ENCODE data around the gene DNAI7. TPM values are rescaled to one million over a fixed set of nuclear protein-coding genes. Genes with fewer than 3 reads are reported as not detected.

DNAI7 gene
- total and polyA plus RNA-seq, 2 of the 13 experiments (the other 11 are each of a cell fraction or from before 2014, with no cell fraction given): 0.04 to 0.25 TPM

GRCh38 chr12:25195056-25195971 is at the start of gene DNAI7, which contains the start of gene ETFRF1 (continued):
- TF ChIP-seq, protein P1, sequence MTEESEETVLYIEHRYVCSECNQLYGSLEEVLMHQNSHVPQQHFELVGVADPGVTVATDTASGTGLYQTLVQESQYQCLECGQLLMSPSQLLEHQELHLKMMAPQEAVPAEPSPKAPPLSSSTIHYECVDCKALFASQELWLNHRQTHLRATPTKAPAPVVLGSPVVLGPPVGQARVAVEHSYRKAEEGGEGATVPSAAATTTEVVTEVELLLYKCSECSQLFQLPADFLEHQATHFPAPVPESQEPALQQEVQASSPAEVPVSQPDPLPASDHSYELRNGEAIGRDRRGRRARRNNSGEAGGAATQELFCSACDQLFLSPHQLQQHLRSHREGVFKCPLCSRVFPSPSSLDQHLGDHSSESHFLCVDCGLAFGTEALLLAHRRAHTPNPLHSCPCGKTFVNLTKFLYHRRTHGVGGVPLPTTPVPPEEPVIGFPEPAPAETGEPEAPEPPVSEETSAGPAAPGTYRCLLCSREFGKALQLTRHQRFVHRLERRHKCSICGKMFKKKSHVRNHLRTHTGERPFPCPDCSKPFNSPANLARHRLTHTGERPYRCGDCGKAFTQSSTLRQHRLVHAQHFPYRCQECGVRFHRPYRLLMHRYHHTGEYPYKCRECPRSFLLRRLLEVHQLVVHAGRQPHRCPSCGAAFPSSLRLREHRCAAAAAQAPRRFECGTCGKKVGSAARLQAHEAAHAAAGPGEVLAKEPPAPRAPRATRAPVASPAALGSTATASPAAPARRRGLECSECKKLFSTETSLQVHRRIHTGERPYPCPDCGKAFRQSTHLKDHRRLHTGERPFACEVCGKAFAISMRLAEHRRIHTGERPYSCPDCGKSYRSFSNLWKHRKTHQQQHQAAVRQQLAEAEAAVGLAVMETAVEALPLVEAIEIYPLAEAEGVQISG (CRISPR knock-in tag; IDR thresholded peaks at IDR 0.05): peak; percentile 78
- TF ChIP-seq TAF1 (CRISPR knock-in tag; IDR thresholded peaks at IDR 0.05) (peak; percentile 83), ZSCAN12 (CRISPR knock-in tag; IDR thresholded peaks at IDR 0.05) (0 out of 2 replicates have a peak, but pooled peaks have one; percentile 15), IRF2 (CRISPR knock-in tag; IDR thresholded peaks at IDR 0.05) (peak; percentile 52; the same call in 1 of the 2 replicates), ZBTB4 (CRISPR knock-in tag; IDR thresholded peaks at IDR 0.05; ENCODE audit: borderline replicate concordance) (0 out of 2 replicates have a peak, but pooled peaks have one; percentile 42), FOXC1 (CRISPR knock-in tag; IDR thresholded peaks at IDR 0.05; ENCODE audit: borderline replicate concordance) (peak; percentile 29; the same call in 1 of the 2 replicates), RARA (CRISPR knock-in tag; IDR thresholded peaks at IDR 0.05) (peak; percentile 6; the same call in 1 of the 2 replicates), PAWR (CRISPR knock-in tag; IDR thresholded peaks at IDR 0.05; ENCODE audit: borderline replicate concordance) (no peak), KDM5A (IDR thresholded peaks at IDR 0.05; ENCODE audit: borderline replicate concordance, low read length) (peak; percentile 70; the same call in 1 of the 2 replicates), RFX1 (IDR thresholded peaks at IDR 0.05) (peak; percentile 95), ZNF451 (CRISPR knock-in tag; IDR thresholded peaks at IDR 0.05) (no peak), GTF3A (CRISPR knock-in tag; conservative IDR thresholded peaks at IDR 0.05) (no peak), SOX5 (CRISPR knock-in tag; IDR thresholded peaks at IDR 0.05; ENCODE audit: borderline replicate concordance) (peak; percentile 4; the same call in 1 of the 2 replicates), RBFOX2 (IDR thresholded peaks at IDR 0.05; ENCODE audit: low read depth, low read length) (peak; percentile 84), JARID2 (CRISPR knock-in tag; IDR thresholded peaks at IDR 0.05; ENCODE audit: insufficient replicate concordance) (no peak)
- TF ChIP-seq, protein P2, sequence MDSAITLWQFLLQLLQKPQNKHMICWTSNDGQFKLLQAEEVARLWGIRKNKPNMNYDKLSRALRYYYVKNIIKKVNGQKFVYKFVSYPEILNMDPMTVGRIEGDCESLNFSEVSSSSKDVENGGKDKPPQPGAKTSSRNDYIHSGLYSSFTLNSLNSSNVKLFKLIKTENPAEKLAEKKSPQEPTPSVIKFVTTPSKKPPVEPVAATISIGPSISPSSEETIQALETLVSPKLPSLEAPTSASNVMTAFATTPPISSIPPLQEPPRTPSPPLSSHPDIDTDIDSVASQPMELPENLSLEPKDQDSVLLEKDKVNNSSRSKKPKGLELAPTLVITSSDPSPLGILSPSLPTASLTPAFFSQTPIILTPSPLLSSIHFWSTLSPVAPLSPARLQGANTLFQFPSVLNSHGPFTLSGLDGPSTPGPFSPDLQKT (CRISPR knock-in tag; IDR thresholded peaks at IDR 0.05; ENCODE audit: borderline replicate concordance): no peak
- TF ChIP-seq, protein P3, sequence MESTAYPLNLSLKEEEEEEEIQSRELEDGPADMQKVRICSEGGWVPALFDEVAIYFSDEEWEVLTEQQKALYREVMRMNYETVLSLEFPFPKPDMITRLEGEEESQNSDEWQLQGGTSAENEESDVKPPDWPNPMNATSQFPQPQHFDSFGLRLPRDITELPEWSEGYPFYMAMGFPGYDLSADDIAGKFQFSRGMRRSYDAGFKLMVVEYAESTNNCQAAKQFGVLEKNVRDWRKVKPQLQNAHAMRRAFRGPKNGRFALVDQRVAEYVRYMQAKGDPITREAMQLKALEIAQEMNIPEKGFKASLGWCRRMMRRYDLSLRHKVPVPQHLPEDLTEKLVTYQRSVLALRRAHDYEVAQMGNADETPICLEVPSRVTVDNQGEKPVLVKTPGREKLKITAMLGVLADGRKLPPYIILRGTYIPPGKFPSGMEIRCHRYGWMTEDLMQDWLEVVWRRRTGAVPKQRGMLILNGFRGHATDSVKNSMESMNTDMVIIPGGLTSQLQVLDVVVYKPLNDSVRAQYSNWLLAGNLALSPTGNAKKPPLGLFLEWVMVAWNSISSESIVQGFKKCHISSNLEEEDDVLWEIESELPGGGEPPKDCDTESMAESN (CRISPR knock-in tag; conservative IDR thresholded peaks at IDR 0.05): peak; percentile 48; the same call in 1 of the 2 replicates
